GM12873 (cell line): ENCODE results near the gene EIF4G1.

Source experiments
- TF ChIP-seq, protein P1 (sequence below): IDR thresholded peaks from 2 replicates; pipeline ENCODE4 v1.5.1; 2012; ENCODE audit warnings: low read depth, mild to moderate bottlenecking, moderate library complexity, low read length, control low read depth; ENCODE audit not compliant: insufficient read depth; ENCODE audit errors: missing control alignments

The EIF4G1 gene

DNA sequence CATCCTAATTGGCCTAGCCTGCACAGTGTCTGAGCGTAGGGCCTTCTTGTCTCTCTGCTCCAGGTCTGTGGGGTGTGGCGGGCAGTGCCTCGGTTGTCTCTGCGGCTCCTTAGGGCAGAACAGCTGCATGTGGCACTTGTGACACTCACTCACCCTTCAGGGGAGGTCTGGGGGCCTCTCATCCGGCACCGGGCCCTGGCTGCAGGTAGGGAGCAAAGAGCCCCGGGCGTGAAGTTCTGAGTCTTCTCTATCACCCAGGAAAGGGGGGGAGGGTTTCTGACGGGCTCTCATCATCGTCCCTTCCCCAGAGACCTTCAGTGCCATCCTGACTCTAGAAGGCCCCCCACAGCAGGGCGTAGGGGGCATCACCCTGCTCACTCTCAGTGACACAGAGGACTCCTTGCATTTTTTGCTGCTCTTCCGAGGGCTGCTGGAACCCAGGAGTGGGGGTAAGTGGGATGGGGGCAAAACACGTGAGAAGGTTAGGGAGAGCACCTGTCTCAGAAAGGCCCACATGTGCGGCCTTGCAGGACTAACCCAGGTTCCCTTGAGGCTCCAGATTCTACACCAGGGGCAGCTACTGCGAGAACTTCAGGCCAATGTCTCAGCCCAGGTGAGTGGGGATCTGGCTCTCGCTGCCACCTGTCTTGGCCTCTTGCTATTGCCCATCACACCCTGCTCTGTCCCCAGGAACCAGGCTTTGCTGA lies 68.1 kb downstream of the EIF4G1 start:
- TF ChIP-seq, protein P1, sequence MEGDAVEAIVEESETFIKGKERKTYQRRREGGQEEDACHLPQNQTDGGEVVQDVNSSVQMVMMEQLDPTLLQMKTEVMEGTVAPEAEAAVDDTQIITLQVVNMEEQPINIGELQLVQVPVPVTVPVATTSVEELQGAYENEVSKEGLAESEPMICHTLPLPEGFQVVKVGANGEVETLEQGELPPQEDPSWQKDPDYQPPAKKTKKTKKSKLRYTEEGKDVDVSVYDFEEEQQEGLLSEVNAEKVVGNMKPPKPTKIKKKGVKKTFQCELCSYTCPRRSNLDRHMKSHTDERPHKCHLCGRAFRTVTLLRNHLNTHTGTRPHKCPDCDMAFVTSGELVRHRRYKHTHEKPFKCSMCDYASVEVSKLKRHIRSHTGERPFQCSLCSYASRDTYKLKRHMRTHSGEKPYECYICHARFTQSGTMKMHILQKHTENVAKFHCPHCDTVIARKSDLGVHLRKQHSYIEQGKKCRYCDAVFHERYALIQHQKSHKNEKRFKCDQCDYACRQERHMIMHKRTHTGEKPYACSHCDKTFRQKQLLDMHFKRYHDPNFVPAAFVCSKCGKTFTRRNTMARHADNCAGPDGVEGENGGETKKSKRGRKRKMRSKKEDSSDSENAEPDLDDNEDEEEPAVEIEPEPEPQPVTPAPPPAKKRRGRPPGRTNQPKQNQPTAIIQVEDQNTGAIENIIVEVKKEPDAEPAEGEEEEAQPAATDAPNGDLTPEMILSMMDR = no peak

DNA sequence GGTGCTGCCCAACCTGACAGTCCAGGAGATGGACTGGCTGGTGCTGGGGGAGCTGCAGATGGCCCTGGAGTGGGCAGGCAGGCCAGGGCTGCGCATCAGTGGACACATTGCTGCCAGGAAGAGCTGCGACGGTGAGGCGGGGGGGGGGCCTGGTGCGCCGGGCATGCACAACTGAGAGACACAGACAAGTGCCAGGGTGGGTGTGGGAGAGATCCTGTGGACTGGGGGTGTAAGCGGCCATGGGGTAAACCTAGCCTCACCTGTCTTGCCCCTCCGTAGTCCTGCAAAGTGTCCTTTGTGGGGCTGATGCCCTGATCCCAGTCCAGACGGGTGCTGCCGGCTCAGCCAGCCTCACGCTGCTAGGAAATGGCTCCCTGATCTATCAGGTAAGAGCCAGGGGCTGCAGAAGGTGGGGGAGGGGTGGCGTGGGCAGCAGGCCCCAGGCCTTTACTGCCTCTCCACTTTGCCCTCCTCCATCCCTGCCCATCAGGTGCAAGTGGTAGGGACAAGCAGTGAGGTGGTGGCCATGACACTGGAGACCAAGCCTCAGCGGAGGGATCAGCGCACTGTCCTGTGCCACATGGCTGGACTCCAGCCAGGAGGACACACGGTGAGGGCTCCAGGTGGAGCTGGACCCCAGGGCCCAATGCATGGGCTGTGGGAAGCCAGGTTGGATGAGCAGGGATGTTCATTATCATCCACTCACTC lies 68.8 kb downstream of the EIF4G1 start:
- TF ChIP-seq, protein P1 = no peak

DNA sequence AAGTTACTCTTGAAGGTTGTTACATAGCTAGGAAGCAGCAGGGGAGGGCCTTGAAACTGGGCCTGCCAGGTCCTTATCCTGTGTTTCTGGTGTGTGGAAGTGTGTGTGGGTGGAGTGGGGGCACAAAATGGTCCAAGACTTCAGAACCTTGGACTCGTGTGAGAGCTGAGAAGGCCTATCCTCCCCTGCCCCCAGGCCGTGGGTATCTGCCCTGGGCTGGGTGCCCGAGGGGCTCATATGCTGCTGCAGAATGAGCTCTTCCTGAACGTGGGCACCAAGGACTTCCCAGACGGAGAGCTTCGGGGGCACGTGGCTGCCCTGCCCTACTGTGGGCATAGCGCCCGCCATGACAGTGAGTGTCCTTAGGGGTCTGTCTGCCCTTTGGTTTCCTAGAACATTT lies 69.9 kb downstream of the EIF4G1 start:
- TF ChIP-seq, protein P1 = no peak
